GM18508 (cell line): ENCODE data around the gene NCKAP5.

Experiments used
- ATAC-seq: cut with Tn5 transposase; IDR thresholded peaks from one replicate; pipeline ENCODE4 v1.9.1; 2021; ENCODE audit warnings: moderate number of reproducible peaks; ENCODE audit not compliant: insufficient read depth, unreplicated experiment

Gene NCKAP5

GRCh38 chr2:133077269-133077822 lies 490.9 kb downstream of the NCKAP5 start:
- ATAC-seq: no peak

GRCh38 chr2:133072837-133073694 lies 495.2 kb downstream of the NCKAP5 start:
- ATAC-seq: no peak

GRCh38 chr2:133063775-133064174 lies 504.5 kb downstream of the NCKAP5 start:
- no peak for ATAC-seq

- ATAC-seq: no peak
These were observed 505.2 kb downstream of the NCKAP5 start for GRCh38 chr2:133062931-133063665.

- no peak for ATAC-seq
These were observed 506.2 kb downstream of the NCKAP5 start for GRCh38 chr2:133061874-133062593.

- ATAC-seq: no peak
These were observed 514.0 kb downstream of the NCKAP5 start for GRCh38 chr2:133054297-133054696.

- no peak for ATAC-seq
These were observed 514.7 kb downstream of the NCKAP5 start for GRCh38 chr2:133053541-133053940.

- no peak for ATAC-seq
These were observed 522.5 kb downstream of the NCKAP5 start for GRCh38 chr2:133045787-133046186.

GRCh38 chr2:133044556-133044955 lies 523.7 kb downstream of the NCKAP5 start:
- no peak for ATAC-seq

- ATAC-seq: no peak
These were observed 528.1 kb downstream of the NCKAP5 start for GRCh38 chr2:133040170-133040569.

GRCh38 chr2:133039531-133039930 lies 528.7 kb downstream of the NCKAP5 start:
- no peak for ATAC-seq

GRCh38 chr2:133026536-133027177 lies 541.6 kb downstream of the NCKAP5 start:
- ATAC-seq: no peak

GRCh38 chr2:133025004-133025403 lies 543.3 kb downstream of the NCKAP5 start:
- ATAC-seq: no peak

GRCh38 chr2:133012847-133013734 lies 555.2 kb downstream of the NCKAP5 start:
- ATAC-seq: no peak

GRCh38 chr2:133004623-133005022 lies 563.6 kb downstream of the NCKAP5 start:
- no peak for ATAC-seq

GRCh38 chr2:132999421-132999820 lies 568.8 kb downstream of the NCKAP5 start:
- no peak for ATAC-seq

- ATAC-seq: no peak
These were observed 570.0 kb downstream of the NCKAP5 start for GRCh38 chr2:132998221-132998620.

- ATAC-seq: no peak
These were observed 576.7 kb downstream of the NCKAP5 start for GRCh38 chr2:132991471-132992045.

- ATAC-seq: no peak
These were observed 583.5 kb downstream of the NCKAP5 start for GRCh38 chr2:132984731-132985130.
